K562 (cell line): ENCODE data around the gene CDHR1. TPM values are rescaled to one million over a fixed set of nuclear protein-coding genes. Genes with fewer than 3 reads are reported as not detected.
A peak's percentile ranks its signal among the peaks of the same experiment; 100 is the strongest.

ENCODE experiments used
- ATAC-seq: fragments of 200-7000 bp; cut with Tn5 transposase; 3 replicates; pipeline ENCODE4 v1.9.1; 2020; ENCODE audit warnings: moderate library complexity
- BruUV-seq: library from RNA; stranded (reverse); fragments of 400-500 nt; replicated peaks from 2 replicates; lab custom pipeline; 2021; lab: Mats Ljungman, UMichigan
- CTCF ChIA-PET: fragments of 300-600 bp; formaldehyde crosslinking; extraction: SDS; loops from one replicate; lab custom pipeline; 2021; ENCODE audit warnings: low intra/inter-chr PET ratio; lab: Yijun Ruan, JAX
- POLR2A ChIA-PET: fragments of 300-600, 350-650 bp; sonication (Branson Sonifier 250); formaldehyde crosslinking; extraction: SDS; loops from one replicate; lab custom pipeline; 2021; ENCODE audit warnings: antibody characterized with exemption, inconsistent platforms; lab: Yijun Ruan, JAX
- DNase-seq, 4 experiments: peaks; one replicate each; pipeline versions ENCODE4 v3.0.0 to v3.0.0-alpha.2; 2011 to 2018; ENCODE audit warnings: low spot score in 3 of 4, mixed read lengths in 3 of 4; ENCODE audit errors: extremely low read depth in 1 of 4
- FAIRE-seq: peaks from 2 replicates; lab custom pipeline; 2011; peaks lifted over from hg19 to GRCh38; lab: Jason Lieb, UNC
- H2AFZ ChIP-seq: 2 replicates; pipeline ENCODE4 v1.6.0; 2011; ENCODE audit warnings: low read depth, low read length, control low read depth, inconsistent platforms
- H3K27ac ChIP-seq: fragments of 200-600 bp; 3 replicates; pipeline ENCODE4 v1.8.0; 2011; ENCODE audit warnings: low read depth, mild to moderate bottlenecking, control low read depth, inconsistent platforms, low read length, moderate library complexity, mixed read lengths; ENCODE audit errors: extremely low read depth
- H3K27me3 ChIP-seq, 2 experiments: fragments of 300-600 bp in 1 of 2; 2 replicates in 1 of 2; 3 replicates in 1 of 2; pipeline versions ENCODE4 v1.6.0 to v1.8.0; 2011; ENCODE audit warnings: inconsistent platforms in 2 of 2, low read length in 2 of 2, mild to moderate bottlenecking in 1 of 2, mixed read lengths in 1 of 2, moderate library complexity in 1 of 2; ENCODE audit not compliant: control insufficient read depth in 2 of 2, insufficient read depth in 2 of 2
- H3K36me3 ChIP-seq: fragments of 300-600 bp; 3 replicates; pipeline ENCODE4 v1.8.0; 2011; ENCODE audit warnings: mild to moderate bottlenecking, low read length, inconsistent platforms; ENCODE audit not compliant: control insufficient read depth, insufficient read depth
- H3K4me1 ChIP-seq, 2 experiments: fragments of 200-600 bp in 1 of 2; replicated peaks in 1 of 2; 2 replicates in 1 of 2; 3 replicates in 1 of 2; pipeline versions ENCODE4 v1.5.1 to v1.8.0; 2011; ENCODE audit warnings: inconsistent platforms in 2 of 2, low read length in 2 of 2, mild to moderate bottlenecking in 1 of 2, mixed read lengths in 1 of 2, moderate library complexity in 1 of 2; ENCODE audit not compliant: control insufficient read depth in 2 of 2, insufficient read depth in 2 of 2
- H3K4me2 ChIP-seq: 2 replicates; pipeline ENCODE4 v1.6.1; 2011; ENCODE audit warnings: low read length, control low read depth, inconsistent platforms, mixed read lengths; ENCODE audit not compliant: insufficient read depth
- H3K4me3 ChIP-seq: fragments of 200-600 bp; sonication (generic), shearing (Covaris generic); 2 replicates; pipeline ENCODE4 v1.5.1; 2016; ENCODE audit warnings: control low read depth, inconsistent platforms
- H3K79me2 ChIP-seq: fragments of 200-600 bp; 3 replicates; pipeline ENCODE4 v1.8.0; 2011; ENCODE audit warnings: low read length, inconsistent platforms; ENCODE audit not compliant: control insufficient read depth, insufficient read depth
- H3K9ac ChIP-seq, 2 experiments: 2 replicates each; pipeline versions ENCODE4 v1.6.0 to v1.6.1; 2011; ENCODE audit warnings: low read depth in 2 of 2, low read length in 2 of 2, control low read depth in 1 of 2, inconsistent platforms in 1 of 2, mild to moderate bottlenecking in 1 of 2, mixed read lengths in 1 of 2; ENCODE audit not compliant: insufficient read depth in 1 of 2
- H3K9me1 ChIP-seq: one replicate; pipeline ENCODE4 v1.6.0; 2011; ENCODE audit warnings: inconsistent platforms, mild to moderate bottlenecking, low read length, moderate library complexity; ENCODE audit not compliant: control insufficient read depth, insufficient read depth
- H3K9me3 ChIP-seq: replicated peaks from 2 replicates; pipeline ENCODE4 v1.5.1; 2011; ENCODE audit warnings: low read depth, low read length, inconsistent platforms; ENCODE audit not compliant: control insufficient read depth, insufficient read depth
- H4K20me1 ChIP-seq: replicated peaks from 2 replicates; pipeline ENCODE4 v1.6.1; 2011; ENCODE audit warnings: low read length, inconsistent platforms, mixed read lengths; ENCODE audit not compliant: control insufficient read depth, insufficient read depth
- ATF7 ChIP-seq: fragments of 450-650 bp; IDR thresholded peaks from 2 replicates; pipeline ENCODE4 v1.7.1; 2014; ENCODE audit warnings: mild to moderate bottlenecking, moderate library complexity
- BRD9 ChIP-seq: fragments of 450-650 bp; IDR thresholded peaks from 2 replicates; pipeline ENCODE4 v1.6.1; 2018; ENCODE audit warnings: low read depth; ENCODE audit not compliant: partially characterized antibody
- CAMTA2 ChIP-seq: fragments of 250-450 bp; sonication (Bioruptor Pico); conservative IDR thresholded peaks from 2 replicates; pipeline ENCODE4 v1.5.1; 2022
- CBFB ChIP-seq: sonication (generic); formaldehyde crosslinking; IDR thresholded peaks from 2 replicates; pipeline ENCODE4 v1.4.0; 2020; ENCODE audit warnings: mild to moderate bottlenecking, missing genetic modification reagents
- CBX3 ChIP-seq, 2 experiments: IDR thresholded peaks; 1 replicate in 1 of 2; 2 replicates in 1 of 2; pipeline ENCODE4 v1.6.1; 2012; ENCODE audit warnings: inconsistent platforms in 2 of 2, low read length in 2 of 2, borderline replicate concordance in 1 of 2, control low read depth in 1 of 2
- CEBPB ChIP-seq: fragments of 450-650 bp; IDR thresholded peaks from 2 replicates; pipeline ENCODE4 v1.6.1; 2016; ENCODE audit warnings: missing genetic modification characterization, missing compliant biosample characterization
- CHD4 ChIP-seq: fragments of 200-600 bp; sonication (generic); IDR thresholded peaks from 3 replicates; pipeline ENCODE4 v1.6.1; 2012; ENCODE audit warnings: low read depth, mild to moderate bottlenecking, mixed read lengths, low read length, inconsistent platforms; ENCODE audit not compliant: insufficient read depth, insufficient replicate concordance, poor library complexity, severe bottlenecking
- NBN ChIP-seq: fragments of 450-650 bp; IDR thresholded peaks from 2 replicates; pipeline ENCODE4 v1.6.1; 2016; ENCODE audit warnings: low read depth, mild to moderate bottlenecking
- NRF1 ChIP-seq, 2 experiments: fragments of 450-650 bp; IDR thresholded peaks in 1 of 2; conservative IDR thresholded peaks in 1 of 2; 2 replicates each; pipeline ENCODE4 v1.6.1; 2014; ENCODE audit warnings: mild to moderate bottlenecking in 2 of 2
- TAF1 ChIP-seq: IDR thresholded peaks from 2 replicates; pipeline ENCODE4 v1.6.1; 2011; ENCODE audit warnings: mild to moderate bottlenecking, low read length, moderate library complexity; ENCODE audit not compliant: insufficient read depth, control insufficient read depth, severe bottlenecking; ENCODE audit errors: extremely low read depth
- TCF7 ChIP-seq: sonication (generic); IDR thresholded peaks from 2 replicates; pipeline ENCODE4 v1.6.1; 2016; ENCODE audit warnings: antibody characterized with exemption, borderline replicate concordance
- TGIF2 ChIP-seq: sonication (generic); formaldehyde crosslinking; IDR thresholded peaks from 2 replicates; pipeline ENCODE4 v1.8.1; 2022; ENCODE audit warnings: mild to moderate bottlenecking, missing genetic modification reagents, moderate library complexity
- ZNF408 ChIP-seq: fragments of 250-450 bp; sonication (Bioruptor Pico); IDR thresholded peaks from 2 replicates; pipeline ENCODE4 v1.4.0; 2020; ENCODE audit warnings: low read depth, mild to moderate bottlenecking, moderate library complexity
- WGBS: fragments of 100-300 bp; shearing (Covaris generic); methylation state at CpG from one replicate; pipeline ENCODE4 v1.1.6; 2016; ENCODE audit warnings: low coverage, mixed read lengths; ENCODE audit not compliant: insufficient coverage; ENCODE audit errors: missing lambda C conversion rate; 5-methylcytosine and 5-hydroxymethylcytosine counted together
- in situ Hi-C: fragments of 300-500 bp; cut with MboI; formaldehyde crosslinking; loops from 4 replicates; pipeline ENCODE4 v1.15.0; 2018; ENCODE audit warnings: inconsistent platforms, mixed read lengths
- intact Hi-C: fragments of 100-400 bp; cut with micrococcal nuclease; formaldehyde crosslinking; loops from 2 replicates; pipeline ENCODE4 v1.14.2; 2022
- polyA plus RNA-seq, 8 experiments: library from polyadenylated mRNA; depleted of rRNA in 4 of 8; stranded (reverse) in 5 of 8; unstranded in 3 of 8; fragments of >200 nt; fragmentation: Nextera tagmentation in 2 of 8; fragmentation: Illumina TruSeq in 1 of 8; extraction: Ambion mirVana in 2 of 8; extraction: Trizol in 1 of 8; gene quantifications; 2 replicates each; pipeline versions ENCODE4 v1.2.1 to v1.2.3, GENCODE V29; 2011 to 2014; ENCODE audit warnings: inconsistent platforms in 1 of 8, missing spikeins in 1 of 8
- total RNA-seq, 7 experiments: library from RNA; depleted of rRNA in 6 of 7; stranded (reverse); fragments of >200 nt in 6 of 7; fragmentation: Illumina TruSeq in 2 of 7; extraction: Trizol in 2 of 7; gene quantifications; 2 replicates each; pipeline versions ENCODE4 v1.2.1 to v1.2.3, GENCODE V29; 2011 to 2021; ENCODE audit warnings: low replicate concordance in 1 of 7
- TF ChIP-seq, protein P1 (sequence below), 2 experiments: IDR thresholded peaks; 2 replicates each; pipeline ENCODE4 v1.6.1; 2011; ENCODE audit warnings: borderline replicate concordance in 1 of 2, control low read depth in 1 of 2, low read depth in 1 of 2, low read length in 1 of 2, mild to moderate bottlenecking in 1 of 2, mixed read lengths in 1 of 2, moderate library complexity in 1 of 2; ENCODE audit not compliant: insufficient read depth in 1 of 2, insufficient read length in 1 of 2, poor library complexity in 1 of 2, severe bottlenecking in 1 of 2; ENCODE audit errors: extremely low read depth in 1 of 2
- TF ChIP-seq, protein P2 (sequence below): fragments of 250-450 bp; sonication (Bioruptor Pico); IDR thresholded peaks from 2 replicates; pipeline ENCODE4 v1.4.0; 2020; ENCODE audit warnings: mild to moderate bottlenecking, moderate library complexity

The CDHR1 gene
- total and polyA plus RNA-seq, 9 of the 15 experiments (the other 6 are each of a cell fraction or from before 2014, with no cell fraction given) = 0.03 to 0.99 (median 0.20) TPM

DNA sequence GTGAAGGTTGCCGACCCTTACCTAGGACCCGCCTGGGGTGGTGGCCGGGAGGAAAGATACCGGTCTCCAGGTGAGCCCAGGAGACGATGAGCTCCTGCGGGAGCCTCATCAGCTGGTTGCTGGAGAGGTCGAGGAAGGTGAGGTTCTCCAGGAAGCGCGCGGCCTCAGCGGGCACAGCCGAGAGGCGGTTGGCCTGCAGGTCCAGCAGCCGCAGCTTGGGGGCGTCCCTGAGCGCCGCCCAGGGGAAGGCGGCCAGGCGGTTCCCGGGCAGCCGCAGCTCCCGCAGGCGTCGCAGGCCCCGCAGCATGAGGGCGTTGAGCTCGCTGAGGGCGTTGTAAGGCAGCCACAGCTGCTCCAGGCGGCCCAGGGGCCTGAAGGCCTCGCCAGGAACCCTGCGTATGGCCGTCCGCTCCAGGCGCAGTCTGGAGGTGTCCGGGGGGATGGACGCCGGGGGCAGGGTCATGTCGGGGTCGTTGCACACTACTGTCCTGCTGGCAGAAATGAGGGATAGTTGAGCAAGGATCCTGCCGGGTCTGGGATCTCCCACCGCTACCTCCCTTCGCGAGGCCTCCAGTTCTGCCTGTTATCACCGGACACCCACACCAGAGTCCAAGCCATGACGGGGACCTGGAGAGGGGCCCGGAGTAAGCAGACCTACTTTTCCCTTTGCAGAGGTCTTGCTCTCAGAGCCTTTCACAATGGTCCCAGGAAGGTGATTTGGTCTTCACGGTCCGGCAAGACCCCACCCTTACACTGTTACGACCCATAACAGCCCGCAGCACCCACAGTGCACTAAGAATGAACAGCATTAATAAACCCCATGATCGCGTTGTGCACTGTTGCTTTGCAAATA lies 43.1 kb downstream of the CDHR1 start (continued):
- TF ChIP-seq CHD4 (no peak), NRF1 (conservative IDR thresholded peaks at IDR 0.05 in 1 of 2, IDR thresholded peaks at IDR 0.05 in 1 of 2) (peak; percentile 40 to 56), CBX3 (IDR thresholded peaks at IDR 0.05; ENCODE audit: borderline replicate concordance in 1 of 2, low read length in 2 of 2) (peak in 1 of 2 experiments; percentile 80; a peak in 1 of 3 replicates), BRD9 (no peak), CAMTA2 (no peak)
- TF ChIP-seq, protein P1, sequence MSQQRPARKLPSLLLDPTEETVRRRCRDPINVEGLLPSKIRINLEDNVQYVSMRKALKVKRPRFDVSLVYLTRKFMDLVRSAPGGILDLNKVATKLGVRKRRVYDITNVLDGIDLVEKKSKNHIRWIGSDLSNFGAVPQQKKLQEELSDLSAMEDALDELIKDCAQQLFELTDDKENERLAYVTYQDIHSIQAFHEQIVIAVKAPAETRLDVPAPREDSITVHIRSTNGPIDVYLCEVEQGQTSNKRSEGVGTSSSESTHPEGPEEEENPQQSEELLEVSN (IDR thresholded peaks at IDR 0.05; ENCODE audit: borderline replicate concordance in 1 of 2, extremely low read depth in 1 of 2, insufficient read depth in 1 of 2, insufficient read length in 1 of 2, low read depth in 1 of 2, low read length in 1 of 2, poor library complexity in 1 of 2, severe bottlenecking in 1 of 2) = peak; percentile 76 to 97

DNA sequence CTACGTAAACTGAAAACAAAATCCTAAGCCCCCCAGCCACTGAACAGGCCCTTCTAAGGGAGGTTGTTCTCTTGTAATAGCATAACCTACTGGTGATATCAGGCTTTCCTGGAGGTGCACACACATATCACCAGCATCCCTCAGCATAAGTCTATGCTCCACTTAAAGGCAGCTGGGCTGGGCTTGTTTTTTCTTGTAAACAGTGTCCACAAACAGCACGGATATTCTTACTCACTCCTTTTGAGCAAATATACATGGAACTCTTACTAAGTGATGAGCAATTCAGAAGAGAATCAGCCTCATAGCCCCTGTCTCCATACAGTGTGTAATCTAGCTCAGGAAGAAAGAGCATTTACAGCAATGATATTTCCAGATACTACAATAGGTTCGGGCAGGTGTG lies 44.6 kb downstream of the CDHR1 start:
- ATAC-seq (no peak), FAIRE-seq (no peak), DNase-seq (no peak)
- Histone ChIP-seq H3K27me3 (peaks cover 22 to 62% of the 10 kb centered on the region in 2 experiments; a peak in 4 of 5 replicates), H3K36me3 (no peaks in the 10 kb centered on the region), H3K4me3 (no peak overlapping the region), H3K4me1 (peaks cover 0 to 7% of the 10 kb centered on the region in 2 experiments; a peak in 2 of 5 replicates), H3K9me3 (no peaks in the 10 kb centered on the region), H3K79me2 (no peaks in the 10 kb centered on the region), H3K9ac (no peak overlapping the region), H3K9me1 (no peaks in the 10 kb centered on the region), H3K27ac (no peak overlapping the region), H4K20me1 (no peaks in the 10 kb centered on the region), H2AFZ (no peak overlapping the region), H3K4me2 (no peak overlapping the region)
- in situ Hi-C loops = no loop called here
- intact Hi-C loops = no loop called here
- no TSS peak for BruUV-seq
- CTCF ChIA-PET = no interaction called here
- POLR2A ChIA-PET = interaction anchor here (1.4 kb wide), 1 partner anchor 11 kb away, joined by 5 read pairs; no protein-coding TSS in a partner anchor
- 5% methylated on average over 3 of the region's 3 CpGs for WGBS
- TF ChIP-seq TGIF2 (CRISPR knock-in tag) (no peak), NBN (no peak), TCF7 (no peak), ZNF408 (CRISPR knock-in tag) (no peak), TAF1 (no peak), CEBPB (tag) (no peak), CBFB (CRISPR knock-in tag) (no peak), ATF7 (no peak)
- TF ChIP-seq, protein P2, sequence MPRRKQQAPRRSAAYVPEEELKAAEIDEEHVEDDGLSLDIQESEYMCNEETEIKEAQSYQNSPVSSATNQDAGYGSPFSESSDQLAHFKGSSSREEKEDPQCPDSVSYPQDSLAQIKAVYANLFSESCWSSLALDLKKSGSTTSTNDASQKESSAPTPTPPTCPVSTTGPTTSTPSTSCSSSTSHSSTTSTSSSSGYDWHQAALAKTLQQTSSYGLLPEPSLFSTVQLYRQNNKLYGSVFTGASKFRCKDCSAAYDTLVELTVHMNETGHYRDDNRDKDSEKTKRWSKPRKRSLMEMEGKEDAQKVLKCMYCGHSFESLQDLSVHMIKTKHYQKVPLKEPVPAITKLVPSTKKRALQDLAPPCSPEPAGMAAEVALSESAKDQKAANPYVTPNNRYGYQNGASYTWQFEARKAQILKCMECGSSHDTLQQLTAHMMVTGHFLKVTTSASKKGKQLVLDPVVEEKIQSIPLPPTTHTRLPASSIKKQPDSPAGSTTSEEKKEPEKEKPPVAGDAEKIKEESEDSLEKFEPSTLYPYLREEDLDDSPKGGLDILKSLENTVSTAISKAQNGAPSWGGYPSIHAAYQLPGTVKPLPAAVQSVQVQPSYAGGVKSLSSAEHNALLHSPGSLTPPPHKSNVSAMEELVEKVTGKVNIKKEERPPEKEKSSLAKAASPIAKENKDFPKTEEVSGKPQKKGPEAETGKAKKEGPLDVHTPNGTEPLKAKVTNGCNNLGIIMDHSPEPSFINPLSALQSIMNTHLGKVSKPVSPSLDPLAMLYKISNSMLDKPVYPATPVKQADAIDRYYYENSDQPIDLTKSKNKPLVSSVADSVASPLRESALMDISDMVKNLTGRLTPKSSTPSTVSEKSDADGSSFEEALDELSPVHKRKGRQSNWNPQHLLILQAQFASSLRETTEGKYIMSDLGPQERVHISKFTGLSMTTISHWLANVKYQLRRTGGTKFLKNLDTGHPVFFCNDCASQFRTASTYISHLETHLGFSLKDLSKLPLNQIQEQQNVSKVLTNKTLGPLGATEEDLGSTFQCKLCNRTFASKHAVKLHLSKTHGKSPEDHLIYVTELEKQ = no peak
